Stimulated activated CD4-positive, alpha-beta T cell treated with anti-CD3 and anti-CD28 coated beads, Interleukin-15, amount 100 ng/mL, for 24 hours (primary cell): ENCODE measurements around the gene OR10S1.
"Not testable (repeated sequence)": the region's sequence is repeated elsewhere in the genome, so short reads cannot be mapped to it uniquely, and the experiment has no call there.

Experiments used
- DNase-seq: peaks from one replicate; pipeline ENCODE4 v3.0.0-alpha.2; 2020

Gene OR10S1, protein sequence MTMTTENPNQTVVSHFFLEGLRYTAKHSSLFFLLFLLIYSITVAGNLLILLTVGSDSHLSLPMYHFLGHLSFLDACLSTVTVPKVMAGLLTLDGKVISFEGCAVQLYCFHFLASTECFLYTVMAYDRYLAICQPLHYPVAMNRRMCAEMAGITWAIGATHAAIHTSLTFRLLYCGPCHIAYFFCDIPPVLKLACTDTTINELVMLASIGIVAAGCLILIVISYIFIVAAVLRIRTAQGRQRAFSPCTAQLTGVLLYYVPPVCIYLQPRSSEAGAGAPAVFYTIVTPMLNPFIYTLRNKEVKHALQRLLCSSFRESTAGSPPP

DNA sequence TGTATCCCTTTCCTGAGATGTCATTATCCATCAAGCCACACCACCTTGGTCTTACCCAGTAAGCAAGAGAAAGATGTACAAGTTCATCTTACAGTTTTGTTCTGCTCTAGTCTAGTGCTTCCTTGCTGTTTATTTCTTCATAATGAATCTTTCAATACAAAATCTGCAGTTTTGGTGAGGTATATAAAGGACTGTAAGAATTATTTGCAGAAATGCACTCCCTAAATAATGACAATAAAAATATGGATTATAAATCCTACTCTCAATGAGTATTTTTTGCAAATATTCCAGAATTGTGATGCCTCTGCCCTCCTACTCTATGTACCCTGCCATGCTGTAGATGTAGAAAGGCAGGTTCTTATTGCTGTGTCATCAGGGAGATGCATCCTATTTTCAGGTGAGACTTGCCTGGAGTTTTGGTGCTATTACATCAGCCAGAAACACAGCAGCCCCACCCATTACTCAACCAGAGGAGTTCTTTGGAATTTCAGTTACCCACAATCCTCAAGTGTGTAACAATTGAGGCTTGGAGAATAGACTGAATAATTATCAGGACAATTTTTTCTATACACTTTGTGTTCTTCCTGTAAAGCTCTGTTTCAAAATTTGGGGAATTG, at the start of gene OR10S1:
TSS of gene OR10S1 (minus strand) at position 51 of the 617 bp plus-strand sequence. CDS start 117 bp downstream, outside the sequence.
- no peak for DNase-seq

DNA sequence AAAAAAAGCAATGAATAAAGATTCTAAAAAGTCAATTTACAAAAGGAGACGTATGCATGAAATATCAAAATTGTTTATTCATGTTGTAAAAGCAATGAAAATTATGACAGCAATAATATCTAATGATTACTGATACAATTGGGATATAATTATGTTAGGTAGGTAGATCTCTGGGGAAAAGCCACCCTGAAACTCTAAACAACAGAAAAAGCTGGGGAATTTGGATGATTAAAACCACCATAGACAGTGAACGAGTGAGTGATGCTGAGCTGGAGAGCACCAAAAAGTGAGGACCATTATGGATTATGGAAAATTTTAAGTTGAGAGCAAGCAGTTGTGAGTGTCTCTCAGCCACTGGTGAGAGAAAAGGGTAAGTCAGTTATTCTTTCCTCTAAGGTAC, 48.9 kb upstream of the OR10S1 start, which contains the start of gene OR10G8:
TSS of gene OR10G8 (plus strand) at position 301 of the 400 bp plus-strand sequence. CDS start 2,825 bp downstream, outside the sequence.
- no peak for DNase-seq

- not testable (repeated sequence) for DNase-seq
Measured at GRCh38 chr11:124015837-124016236, 38.3 kb upstream of the OR10S1 start.

- no peak for DNase-seq
Measured at GRCh38 chr11:124012697-124013096, 35.1 kb upstream of the OR10S1 start, which contains the start of gene OR10G4. TSS of gene OR10G4 (plus strand) at chr11:124012997. CDS start at chr11:124015575, 2,578 bp downstream.

GRCh38 chr11:123995119-123995518, 17.5 kb upstream of the OR10S1 start, which contains the start of gene OR10G6:
TSS of gene OR10G6 (minus strand) at chr11:123995161. CDS start at chr11:123995161, 0 bp downstream.
- DNase-seq: no peak

GRCh38 chr11:123979311-123979710, 1.7 kb upstream of the OR10S1 start:
- DNase-seq: no peak

DNA sequence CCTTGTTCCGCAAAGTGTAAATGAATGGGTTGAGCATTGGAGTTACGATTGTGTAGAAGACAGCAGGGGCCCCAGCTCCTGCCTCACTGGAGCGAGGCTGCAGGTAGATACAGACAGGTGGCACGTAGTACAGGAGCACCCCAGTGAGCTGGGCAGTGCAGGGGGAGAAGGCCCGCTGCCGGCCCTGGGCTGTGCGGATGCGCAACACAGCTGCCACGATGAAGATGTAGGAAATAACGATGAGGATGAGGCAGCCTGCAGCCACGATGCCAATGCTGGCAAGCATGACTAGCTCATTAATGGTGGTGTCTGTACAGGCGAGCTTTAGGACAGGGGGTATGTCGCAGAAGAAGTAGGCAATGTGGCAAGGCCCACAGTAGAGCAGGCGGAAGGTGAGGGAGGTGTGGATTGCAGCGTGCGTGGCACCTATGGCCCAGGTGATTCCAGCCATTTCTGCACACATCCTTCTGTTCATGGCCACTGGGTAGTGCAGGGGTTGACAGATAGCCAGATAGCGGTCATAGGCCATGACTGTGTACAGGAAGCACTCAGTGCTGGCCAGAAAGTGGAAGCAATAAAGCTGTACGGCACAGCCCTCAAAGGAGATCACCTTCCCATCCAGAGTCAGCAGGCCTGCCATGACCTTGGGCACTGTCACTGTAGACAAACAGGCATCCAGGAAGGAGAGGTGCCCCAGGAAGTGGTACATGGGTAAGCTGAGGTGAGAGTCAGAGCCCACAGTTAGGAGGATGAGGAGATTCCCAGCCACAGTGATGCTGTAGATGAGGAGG, 616 bp downstream of the OR10S1 start:
- no peak for DNase-seq

GRCh38 chr11:123973816-123974215, 3.8 kb downstream of the OR10S1 start:
- DNase-seq: no peak

GRCh38 chr11:123956752-123957151, 20.8 kb downstream of the OR10S1 start:
- no peak for DNase-seq

- no peak for DNase-seq
Measured at GRCh38 chr11:123945132-123945531, 32.4 kb downstream of the OR10S1 start.

DNA sequence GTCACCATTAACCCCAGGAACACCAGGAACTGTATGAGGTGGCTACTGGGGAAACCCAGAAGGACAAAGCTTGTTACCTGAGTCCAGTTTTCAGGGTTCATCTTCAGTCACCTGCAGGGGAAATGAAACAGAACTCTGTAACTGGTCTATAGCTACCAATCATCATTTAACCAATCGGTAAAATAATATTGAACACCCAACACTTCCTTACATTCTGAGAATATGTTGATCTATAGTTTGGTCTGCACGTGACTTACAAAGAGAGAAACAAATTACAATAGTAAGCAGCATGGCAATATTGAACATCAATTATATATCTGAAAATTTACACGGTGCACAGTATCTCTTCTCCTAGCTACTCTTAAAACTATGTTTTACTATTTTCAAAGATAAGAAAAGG, 33.8 kb downstream of the OR10S1 start, which contains the start of gene OR6T1:
TSS of gene OR6T1 (minus strand) at position 101 of the 400 bp plus-strand sequence. CDS start at position 101, 0 bp downstream.
- no peak for DNase-seq

DNA sequence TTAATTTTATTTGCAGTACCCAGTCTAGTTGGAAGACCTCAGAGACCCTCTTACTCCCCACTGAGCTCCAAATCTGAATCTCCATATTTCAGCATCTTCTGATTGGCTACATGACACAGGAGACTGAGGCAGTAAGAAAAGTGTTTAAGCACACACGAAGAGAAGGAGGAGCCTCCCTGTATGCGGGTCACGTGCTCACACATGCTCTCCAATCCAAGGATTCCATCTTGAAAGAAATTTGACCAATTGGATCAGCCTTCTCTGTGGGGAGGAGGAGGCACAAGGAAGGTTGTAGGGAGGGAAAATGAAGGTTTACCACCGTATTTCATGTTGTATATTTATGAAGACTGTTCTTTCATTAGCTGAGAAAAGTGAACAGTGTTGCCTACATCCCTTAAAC, 35.2 kb downstream of the OR10S1 start:
- DNase-seq: no peak

DNA sequence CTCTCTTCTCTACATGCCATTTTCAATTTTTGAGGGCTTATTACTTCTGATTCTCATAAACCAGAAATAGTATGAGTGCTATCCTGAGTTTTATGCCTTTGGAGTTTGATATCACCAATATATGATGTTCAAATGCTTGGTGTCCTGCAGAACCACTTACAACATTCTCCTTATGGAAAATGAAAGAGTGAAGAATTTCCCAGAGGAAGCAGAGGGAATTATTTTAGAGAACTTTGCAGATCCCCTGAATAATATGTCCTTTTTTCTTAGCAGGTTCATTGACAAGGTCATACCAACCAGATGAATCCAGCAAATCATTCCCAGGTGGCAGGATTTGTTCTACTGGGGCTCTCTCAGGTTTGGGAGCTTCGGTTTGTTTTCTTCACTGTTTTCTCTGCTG, 38.3 kb downstream of the OR10S1 start, which contains the start of gene OR4D5:
TSS of gene OR4D5 (plus strand) at position 301 of the 400 bp plus-strand sequence. CDS start at position 301, 0 bp downstream.
- no peak for DNase-seq
